Endothelial cell of umbilical vein (primary cell): ENCODE results near the gene SORT1. TPM values are rescaled to one million over a fixed set of nuclear protein-coding genes. Genes with fewer than 3 reads are reported as not detected.
A peak's percentile ranks its signal among the peaks of the same experiment; 100 is the strongest.

Experiments
- BruUV-seq: library from RNA; stranded (reverse); fragments of 400-500 nt; replicated peaks from 2 replicates; lab custom pipeline; 2021; lab: Mats Ljungman, UMichigan
- CTCF ChIA-PET: fragments of 300-600, 350-600 bp; sonication (Branson Sonifier 250); formaldehyde crosslinking; loops from one replicate; lab custom pipeline; 2021; ENCODE audit warnings: antibody characterized with exemption, inconsistent platforms; lab: Charles Lee
- POLR2A ChIA-PET: fragments of 300-600, 350-600 bp; sonication (Branson Sonifier 250); formaldehyde crosslinking; loops from one replicate; lab custom pipeline; 2021; ENCODE audit warnings: antibody characterized with exemption, inconsistent platforms; lab: Charles Lee
- DNase-seq: peaks from one replicate; pipeline ENCODE4 v3.0.0-alpha.2; 2011; ENCODE audit warnings: low read depth, low spot score
- FAIRE-seq: peaks from 2 replicates; lab custom pipeline; 2011; peaks lifted over from hg19 to GRCh38; lab: Jason Lieb, UNC
- H2AFZ ChIP-seq: 2 replicates; pipeline ENCODE4 v1.6.0; 2012; ENCODE audit warnings: low read depth, low read length, control low read depth, inconsistent platforms
- H3K27ac ChIP-seq: 2 replicates; pipeline ENCODE4 v1.5.1; 2011; ENCODE audit warnings: low read depth, mild to moderate bottlenecking, control low read depth, low read length, moderate library complexity; ENCODE audit not compliant: insufficient read depth
- H3K27me3 ChIP-seq, 2 experiments: 2 replicates each; pipeline versions ENCODE4 v1.6.0 to v1.6.1; 2011; ENCODE audit warnings: low read length in 2 of 2, mixed read lengths in 1 of 2; ENCODE audit not compliant: control insufficient read depth in 2 of 2, insufficient read depth in 2 of 2
- H3K36me3 ChIP-seq, 2 experiments: 2 replicates in 1 of 2; 3 replicates in 1 of 2; pipeline ENCODE4 v1.5.1; 2011; ENCODE audit warnings: low read length in 2 of 2, mild to moderate bottlenecking in 1 of 2, moderate library complexity in 1 of 2; ENCODE audit not compliant: control insufficient read depth in 2 of 2, insufficient read depth in 2 of 2; ENCODE audit errors: extremely low read depth in 1 of 2
- H3K4me1 ChIP-seq: 3 replicates; pipeline ENCODE4 v1.5.1; 2011; ENCODE audit warnings: mild to moderate bottlenecking, low read length; ENCODE audit not compliant: control insufficient read depth, insufficient read depth; ENCODE audit errors: extremely low read depth
- H3K4me2 ChIP-seq: 2 replicates; pipeline ENCODE4 v1.6.1; 2011; ENCODE audit warnings: low read length, control low read depth, mixed read lengths; ENCODE audit not compliant: insufficient read depth
- H3K4me3 ChIP-seq, 3 experiments: fragments of 200-600 bp in 1 of 3; sonication (generic), shearing (Covaris generic) in 1 of 3; replicated peaks in 1 of 3; 2 replicates each; pipeline ENCODE4 v1.5.1; 2011 to 2016; ENCODE audit warnings: control low read depth in 3 of 3, low read length in 3 of 3, mild to moderate bottlenecking in 2 of 3, inconsistent platforms in 1 of 3, low read depth in 1 of 3, moderate library complexity in 1 of 3; ENCODE audit not compliant: insufficient read depth in 1 of 3
- H3K79me2 ChIP-seq: 2 replicates; pipeline ENCODE4 v1.6.0; 2012; ENCODE audit warnings: low read length, inconsistent platforms; ENCODE audit not compliant: control insufficient read depth, insufficient read depth
- H3K9ac ChIP-seq: replicated peaks from 2 replicates; pipeline ENCODE3; 2011; ENCODE audit warnings: low read length, control low read depth; ENCODE audit not compliant: insufficient read depth; ENCODE audit errors: extremely low read depth
- H3K9me1 ChIP-seq: replicated peaks from 3 replicates; pipeline ENCODE4 v1.6.0; 2011; ENCODE audit warnings: mild to moderate bottlenecking, low read length; ENCODE audit not compliant: control insufficient read depth, insufficient read depth; ENCODE audit errors: extremely low read depth
- H3K9me3 ChIP-seq: replicated peaks from 2 replicates; pipeline ENCODE4 v1.5.1; 2012; ENCODE audit warnings: low read length, inconsistent platforms; ENCODE audit not compliant: control insufficient read depth, insufficient read depth
- H4K20me1 ChIP-seq: replicated peaks from 2 replicates; pipeline ENCODE3; 2011; ENCODE audit warnings: mild to moderate bottlenecking, low read length; ENCODE audit not compliant: control insufficient read depth, insufficient read depth; ENCODE audit errors: extremely low read depth
- JUN ChIP-seq: IDR thresholded peaks from 2 replicates; pipeline ENCODE4 v1.6.1; 2011; ENCODE audit warnings: borderline replicate concordance, low read depth; ENCODE audit not compliant: insufficient read length, insufficient read depth
- MYC ChIP-seq: IDR thresholded peaks from one replicate; pipeline ENCODE4 v1.6.1; 2011; ENCODE audit warnings: mild to moderate bottlenecking, low read depth, low read length
- POLR2A ChIP-seq: IDR thresholded peaks from 2 replicates; pipeline ENCODE4 v1.6.1; 2012; ENCODE audit warnings: low read depth, mild to moderate bottlenecking, control low read depth, low read length
- dilution Hi-C: fragments of 300-500 bp; cut with MboI; formaldehyde crosslinking; loops from one replicate; pipeline ENCODE4 v1.15.0; 2019; ENCODE audit warnings: low sequenced_read_pairs; ENCODE audit not compliant: extremely low pct_ligation_motif_present
- intact Hi-C: fragments of 100-400 bp; cut with micrococcal nuclease; formaldehyde crosslinking; loops from one replicate; pipeline ENCODE4 v1.10.0; 2022
- polyA plus RNA-seq, 4 experiments: library from polyadenylated mRNA; depleted of rRNA in 3 of 4; stranded (reverse) in 3 of 4; unstranded in 1 of 4; fragments of >200 nt; gene quantifications; 2 replicates each; pipeline versions ENCODE4 v1.2.1 to v1.2.3, GENCODE V29; 2011 to 2012; ENCODE audit warnings: missing spikeins in 1 of 4
- total RNA-seq: library from RNA; stranded (reverse); gene quantifications from 2 replicates; pipeline ENCODE4 v1.2.3, GENCODE V29; 2021
- TF ChIP-seq, protein P1 (sequence below): IDR thresholded peaks from 2 replicates; pipeline ENCODE4 v1.6.1; 2011; ENCODE audit not compliant: insufficient read depth, insufficient read length
- TF ChIP-seq, protein P2 (sequence below), 2 donors: IDR thresholded peaks; 1 replicate in 1 of 2; 2 replicates in 1 of 2; pipeline ENCODE4 v1.5.1; 2011; ENCODE audit warnings: low read length in 2 of 2, mild to moderate bottlenecking in 2 of 2, moderate library complexity in 2 of 2, control low read depth in 1 of 2, inconsistent platforms in 1 of 2, low read depth in 1 of 2; ENCODE audit not compliant: insufficient read depth in 1 of 2; ENCODE audit errors: extremely low read depth in 1 of 2

The SORT1 gene
- total and polyA plus RNA-seq, 2 donors (not counting 3 experiments of a cell fraction or from before 2014, with no cell fraction given), result 6.8 to 17.8 TPM

- DNase-seq, result no peak
- TSS peak; percentile 33 for BruUV-seq
- H3K36me3 ChIP-seq, result no peaks in the 10 kb centered on the region
- no peak overlapping the region for H2AFZ ChIP-seq
- no peak for FAIRE-seq
- no peaks in the 10 kb centered on the region for H3K9me1 ChIP-seq
- peaks cover 16% of the 10 kb centered on the region for H3K79me2 ChIP-seq
- H3K4me3 ChIP-seq, result no peak overlapping the region
- no peaks in the 10 kb centered on the region for H3K9me3 ChIP-seq
- dilution Hi-C loops (no loop called here), intact Hi-C loops (loop anchor here (10.0 kb wide), 1 partner anchor 205 kb away; the partner anchor contains the start of gene ATXN7L2)
- ChIA-PET CTCF (interaction anchor here (1.3 to 4.8 kb wide), 4 partner anchors 15 to 253 kb away, joined by 3 to 282 read pairs (median 32); partner anchors contain the start of gene SORT1), POLR2A (no interaction called here)
- no peak overlapping the region for H3K9ac ChIP-seq
- H3K27me3 ChIP-seq, result no peaks in the 10 kb centered on the region
- H3K27ac ChIP-seq, result no peak overlapping the region
- no peaks in the 10 kb centered on the region for H4K20me1 ChIP-seq
- H3K4me1 ChIP-seq, result peaks cover 22% of the 10 kb centered on the region
- TF ChIP-seq, protein P1, sequence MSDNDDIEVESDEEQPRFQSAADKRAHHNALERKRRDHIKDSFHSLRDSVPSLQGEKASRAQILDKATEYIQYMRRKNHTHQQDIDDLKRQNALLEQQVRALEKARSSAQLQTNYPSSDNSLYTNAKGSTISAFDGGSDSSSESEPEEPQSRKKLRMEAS, result no peak
- TF ChIP-seq, protein P2, sequence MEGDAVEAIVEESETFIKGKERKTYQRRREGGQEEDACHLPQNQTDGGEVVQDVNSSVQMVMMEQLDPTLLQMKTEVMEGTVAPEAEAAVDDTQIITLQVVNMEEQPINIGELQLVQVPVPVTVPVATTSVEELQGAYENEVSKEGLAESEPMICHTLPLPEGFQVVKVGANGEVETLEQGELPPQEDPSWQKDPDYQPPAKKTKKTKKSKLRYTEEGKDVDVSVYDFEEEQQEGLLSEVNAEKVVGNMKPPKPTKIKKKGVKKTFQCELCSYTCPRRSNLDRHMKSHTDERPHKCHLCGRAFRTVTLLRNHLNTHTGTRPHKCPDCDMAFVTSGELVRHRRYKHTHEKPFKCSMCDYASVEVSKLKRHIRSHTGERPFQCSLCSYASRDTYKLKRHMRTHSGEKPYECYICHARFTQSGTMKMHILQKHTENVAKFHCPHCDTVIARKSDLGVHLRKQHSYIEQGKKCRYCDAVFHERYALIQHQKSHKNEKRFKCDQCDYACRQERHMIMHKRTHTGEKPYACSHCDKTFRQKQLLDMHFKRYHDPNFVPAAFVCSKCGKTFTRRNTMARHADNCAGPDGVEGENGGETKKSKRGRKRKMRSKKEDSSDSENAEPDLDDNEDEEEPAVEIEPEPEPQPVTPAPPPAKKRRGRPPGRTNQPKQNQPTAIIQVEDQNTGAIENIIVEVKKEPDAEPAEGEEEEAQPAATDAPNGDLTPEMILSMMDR (IDR thresholded peaks at IDR 0.05; ENCODE audit: extremely low read depth in 1 of 2, insufficient read depth in 1 of 2, low read depth in 1 of 2, low read length in 2 of 2), result no peak
- TF ChIP-seq POLR2A (no peak), MYC (no peak), JUN (no peak)
- H3K4me2 ChIP-seq, result no peak overlapping the region
Measured at GRCh38 chr1:109279615-109280278, 118.0 kb downstream of the SORT1 start.
